K562 (cell line): ENCODE measurements around the gene COL23A1.

Experiments
- CREM ChIP-seq: IDR thresholded peaks from 2 replicates; pipeline ENCODE4 v1.6.1; 2014; ENCODE audit warnings: antibody characterized with exemption, low read depth
- EP300 ChIP-seq: IDR thresholded peaks from 2 replicates; pipeline ENCODE4 v1.6.1; 2012; ENCODE audit warnings: low read length, improper control_type of control experiment
- EZH2 ChIP-seq: IDR thresholded peaks from 2 replicates; pipeline ENCODE4 v1.6.1; 2012; ENCODE audit warnings: low read depth, mild to moderate bottlenecking, inconsistent platforms, low read length, borderline replicate concordance
- GABPA ChIP-seq: fragments of 200-800 bp; sonication (Bioruptor generic); conservative IDR thresholded peaks from 2 replicates; pipeline ENCODE4 v1.6.1; 2016; ENCODE audit warnings: low read depth, missing genetic modification characterization, missing compliant biosample characterization
- HMGXB4 ChIP-seq: sonication (generic); formaldehyde crosslinking; IDR thresholded peaks from 2 replicates; pipeline ENCODE4 v1.8.1; 2023; ENCODE audit warnings: mild to moderate bottlenecking, missing genetic modification reagents
- NFIC ChIP-seq: fragments of 450-650 bp; IDR thresholded peaks from 2 replicates; pipeline ENCODE4 v1.6.1; 2017; ENCODE audit warnings: mild to moderate bottlenecking, inconsistent platforms
- TARDBP ChIP-seq: fragments of 450-650 bp; IDR thresholded peaks from 2 replicates; pipeline ENCODE4 v1.6.1; 2016
- TCFL5 ChIP-seq: fragments of 250-450 bp; sonication (Bioruptor Pico); conservative IDR thresholded peaks from 2 replicates; pipeline ENCODE4 v1.6.1; 2021; ENCODE audit warnings: mild to moderate bottlenecking, moderate library complexity, matching md5 sums
- TEAD4 ChIP-seq, 2 experiments: sonication (generic) in 1 of 2; formaldehyde crosslinking in 1 of 2; IDR thresholded peaks; 2 replicates each; pipeline versions ENCODE4 v1.6.1 to v1.8.0; 2012 to 2022; ENCODE audit warnings: borderline replicate concordance in 1 of 2, inconsistent platforms in 1 of 2, low read length in 1 of 2, mild to moderate bottlenecking in 1 of 2, missing genetic modification reagents in 1 of 2
- YY1 ChIP-seq, 3 experiments: IDR thresholded peaks; 2 replicates each; pipeline ENCODE4 v1.6.1; 2011; ENCODE audit warnings: low read length in 2 of 3, mild to moderate bottlenecking in 2 of 3, moderate library complexity in 2 of 3, borderline replicate concordance in 1 of 3, control low read depth in 1 of 3, low read depth in 1 of 3; ENCODE audit not compliant: insufficient read depth in 3 of 3, insufficient replicate concordance in 2 of 3, control insufficient read depth in 1 of 3, insufficient read length in 1 of 3; ENCODE audit errors: extremely low read depth in 1 of 3
- ZNF274 ChIP-seq: IDR thresholded peaks from 2 replicates; pipeline ENCODE4 v1.6.1; 2011; ENCODE audit warnings: low read depth, mild to moderate bottlenecking, low read length, moderate library complexity, borderline replicate concordance
- ZSCAN29 ChIP-seq: fragments of 450-650 bp; IDR thresholded peaks from 2 replicates; pipeline ENCODE4 v1.6.1; 2017
- TF ChIP-seq, protein P1 (sequence below): sonication (generic); formaldehyde crosslinking; IDR thresholded peaks from 2 replicates; pipeline ENCODE4 v1.5.0; 2020; ENCODE audit warnings: missing genetic modification reagents
- TF ChIP-seq, protein P2 (sequence below), 3 experiments: IDR thresholded peaks in 2 of 3; conservative IDR thresholded peaks in 1 of 3; 2 replicates each; pipeline ENCODE4 v1.5.1; 2011 to 2012; ENCODE audit warnings: low read length in 3 of 3, mild to moderate bottlenecking in 3 of 3, control low read depth in 2 of 3, improper control_type of control experiment in 1 of 3, inconsistent platforms in 1 of 3, low read depth in 1 of 3, mixed read lengths in 1 of 3, moderate library complexity in 1 of 3; ENCODE audit not compliant: insufficient read depth in 2 of 3

DNA sequence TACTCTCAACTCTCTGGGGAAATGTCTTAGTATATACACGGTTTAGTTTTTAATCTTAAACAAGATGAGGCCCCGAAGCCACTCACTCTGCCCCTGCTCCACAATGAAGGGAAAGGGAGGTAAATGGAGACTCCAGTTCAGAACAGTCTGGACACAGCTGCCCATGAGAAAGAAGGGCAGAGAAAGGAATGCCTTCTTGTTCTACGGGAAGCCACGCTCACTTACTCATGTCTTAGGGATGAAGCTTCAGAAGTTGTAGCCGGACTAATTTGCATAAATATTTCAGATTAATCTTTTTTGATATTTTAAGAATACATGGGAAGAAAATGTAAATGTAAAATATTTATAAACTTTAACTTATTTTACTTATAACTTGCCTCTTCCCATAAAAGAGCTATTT is 94.0 kb downstream of the COL23A1 start:
- TF ChIP-seq GABPA (tag) (no peak), EZH2 (no peak), NFIC (no peak), EP300 (no peak), YY1 (IDR thresholded peaks at IDR 0.05; ENCODE audit: borderline replicate concordance in 1 of 3, control insufficient read depth in 1 of 3, extremely low read depth in 1 of 3, insufficient read depth in 3 of 3, insufficient read length in 1 of 3, insufficient replicate concordance in 2 of 3, low read depth in 1 of 3, low read length in 2 of 3) (no peak), ZSCAN29 (no peak), ZNF274 (no peak), TARDBP (no peak), CREM (no peak), HMGXB4 (CRISPR knock-in tag) (no peak), TCFL5 (CRISPR knock-in tag) (no peak), TEAD4 (IDR thresholded peaks at IDR 0.05; ENCODE audit: low read length) (no peak), TEAD4 (CRISPR knock-in tag; IDR thresholded peaks at IDR 0.05; ENCODE audit: borderline replicate concordance) (no peak)
- TF ChIP-seq, protein P1, sequence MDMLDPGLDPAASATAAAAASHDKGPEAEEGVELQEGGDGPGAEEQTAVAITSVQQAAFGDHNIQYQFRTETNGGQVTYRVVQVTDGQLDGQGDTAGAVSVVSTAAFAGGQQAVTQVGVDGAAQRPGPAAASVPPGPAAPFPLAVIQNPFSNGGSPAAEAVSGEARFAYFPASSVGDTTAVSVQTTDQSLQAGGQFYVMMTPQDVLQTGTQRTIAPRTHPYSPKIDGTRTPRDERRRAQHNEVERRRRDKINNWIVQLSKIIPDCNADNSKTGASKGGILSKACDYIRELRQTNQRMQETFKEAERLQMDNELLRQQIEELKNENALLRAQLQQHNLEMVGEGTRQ, result no peak
- TF ChIP-seq, protein P2, sequence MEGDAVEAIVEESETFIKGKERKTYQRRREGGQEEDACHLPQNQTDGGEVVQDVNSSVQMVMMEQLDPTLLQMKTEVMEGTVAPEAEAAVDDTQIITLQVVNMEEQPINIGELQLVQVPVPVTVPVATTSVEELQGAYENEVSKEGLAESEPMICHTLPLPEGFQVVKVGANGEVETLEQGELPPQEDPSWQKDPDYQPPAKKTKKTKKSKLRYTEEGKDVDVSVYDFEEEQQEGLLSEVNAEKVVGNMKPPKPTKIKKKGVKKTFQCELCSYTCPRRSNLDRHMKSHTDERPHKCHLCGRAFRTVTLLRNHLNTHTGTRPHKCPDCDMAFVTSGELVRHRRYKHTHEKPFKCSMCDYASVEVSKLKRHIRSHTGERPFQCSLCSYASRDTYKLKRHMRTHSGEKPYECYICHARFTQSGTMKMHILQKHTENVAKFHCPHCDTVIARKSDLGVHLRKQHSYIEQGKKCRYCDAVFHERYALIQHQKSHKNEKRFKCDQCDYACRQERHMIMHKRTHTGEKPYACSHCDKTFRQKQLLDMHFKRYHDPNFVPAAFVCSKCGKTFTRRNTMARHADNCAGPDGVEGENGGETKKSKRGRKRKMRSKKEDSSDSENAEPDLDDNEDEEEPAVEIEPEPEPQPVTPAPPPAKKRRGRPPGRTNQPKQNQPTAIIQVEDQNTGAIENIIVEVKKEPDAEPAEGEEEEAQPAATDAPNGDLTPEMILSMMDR (IDR thresholded peaks at IDR 0.05 in 2 of 3, conservative IDR thresholded peaks at IDR 0.05 in 1 of 3; ENCODE audit: insufficient read depth in 2 of 3, low read depth in 1 of 3, low read length in 3 of 3), result no peak
